ENCODE data around the gene HTRA3. TPM values are rescaled to one million over a fixed set of nuclear protein-coding genes. Genes with fewer than 3 reads are reported as not detected.

Gene HTRA3
- total RNA-seq, 4 donors from 2014 or later = 22.8 to 65.3 (median 29.5) TPM

DNA sequence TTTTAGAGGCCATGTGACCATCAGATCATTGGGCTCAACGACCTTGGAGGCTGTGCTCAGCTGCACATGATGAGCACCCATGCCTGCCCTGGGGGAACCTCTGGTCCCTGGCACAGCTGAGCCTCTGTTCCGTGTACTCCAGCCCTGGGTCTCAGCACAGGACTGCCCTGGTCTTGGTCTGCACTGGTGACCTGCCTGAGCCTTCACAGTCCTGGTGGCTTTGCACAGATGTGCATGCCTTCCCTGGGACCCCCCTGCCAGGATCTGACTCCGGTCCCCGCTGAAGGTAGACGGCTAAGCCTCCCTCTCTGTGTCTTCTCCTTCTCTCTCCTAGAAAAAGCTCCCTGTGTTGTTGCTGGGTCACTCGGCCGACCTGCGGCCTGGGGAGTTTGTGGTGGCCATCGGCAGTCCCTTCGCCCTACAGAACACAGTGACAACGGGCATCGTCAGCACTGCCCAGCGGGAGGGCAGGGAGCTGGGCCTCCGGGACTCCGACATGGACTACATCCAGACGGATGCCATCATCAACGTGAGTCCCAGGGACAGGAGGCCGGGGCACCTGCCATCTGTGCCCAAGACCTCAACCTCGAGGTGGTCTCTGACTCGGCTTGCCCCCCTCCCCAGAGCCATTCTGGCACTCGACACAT, 21.6 kb downstream of the HTRA3 start:
- H3K27me3 ChIP-seq = no peaks in the 10 kb centered on the region
- H3K36me3 ChIP-seq = no peaks in the 10 kb centered on the region
- H3K4me1 ChIP-seq = no peaks in the 10 kb centered on the region
- no peaks in the 10 kb centered on the region for H3K9me3 ChIP-seq
- no peak overlapping the region for H3K4me3 ChIP-seq
- TF ChIP-seq CTCF (IDR thresholded peaks at IDR 0.05) = no peak
- no peak for TF ChIP-seq POLR2A (IDR thresholded peaks at IDR 0.05)
- H3K27ac ChIP-seq = no peak overlapping the region
- peak in 1 of 2 donors; percentile 10 for DNase-seq
- intact Hi-C loops (cut with DNase I; ENCODE audit: low total_unique reads) = no loop called here

DNA sequence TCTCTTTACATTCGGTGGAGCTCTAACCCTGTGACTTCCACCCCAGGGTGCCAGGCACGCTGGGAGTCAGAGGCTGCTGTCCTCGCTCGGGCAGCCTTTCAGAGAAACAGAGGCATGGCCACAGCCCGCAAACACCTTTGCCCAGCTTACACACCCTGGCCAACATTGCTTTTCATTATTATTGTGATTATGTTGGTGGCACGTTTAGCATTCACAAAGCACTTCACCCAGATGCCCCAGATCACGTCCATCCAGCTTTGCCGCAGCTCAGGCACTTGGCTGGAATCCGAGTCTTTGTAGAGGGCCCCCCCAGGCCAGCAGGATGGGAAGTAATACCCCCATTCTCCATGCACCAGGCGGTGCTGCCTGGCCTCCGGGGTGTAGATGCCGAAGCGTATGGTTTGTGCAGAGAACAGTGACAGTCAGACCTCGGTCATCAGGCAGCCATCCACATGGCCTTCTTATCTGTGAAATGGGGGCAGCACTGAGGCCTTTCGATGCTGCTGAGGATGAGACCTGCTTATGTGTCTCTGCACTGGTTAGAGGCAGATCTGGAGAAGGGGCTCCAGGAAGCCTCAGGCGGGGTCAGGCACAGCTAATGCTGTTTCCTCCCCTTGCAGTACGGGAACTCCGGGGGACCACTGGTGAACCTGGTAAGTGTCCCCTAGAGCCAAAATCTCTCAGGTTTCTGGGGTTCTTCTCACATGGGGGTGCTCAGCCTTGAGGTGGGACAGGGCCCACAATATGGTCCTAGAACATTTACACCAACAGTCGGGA, 22.3 kb downstream of the HTRA3 start:
- peak in 1 of 2 donors; percentile 3 for DNase-seq
- no peaks in the 10 kb centered on the region for H3K36me3 ChIP-seq
- no peak for TF ChIP-seq POLR2A (IDR thresholded peaks at IDR 0.05)
- TF ChIP-seq CTCF (IDR thresholded peaks at IDR 0.05) = no peak

DNA sequence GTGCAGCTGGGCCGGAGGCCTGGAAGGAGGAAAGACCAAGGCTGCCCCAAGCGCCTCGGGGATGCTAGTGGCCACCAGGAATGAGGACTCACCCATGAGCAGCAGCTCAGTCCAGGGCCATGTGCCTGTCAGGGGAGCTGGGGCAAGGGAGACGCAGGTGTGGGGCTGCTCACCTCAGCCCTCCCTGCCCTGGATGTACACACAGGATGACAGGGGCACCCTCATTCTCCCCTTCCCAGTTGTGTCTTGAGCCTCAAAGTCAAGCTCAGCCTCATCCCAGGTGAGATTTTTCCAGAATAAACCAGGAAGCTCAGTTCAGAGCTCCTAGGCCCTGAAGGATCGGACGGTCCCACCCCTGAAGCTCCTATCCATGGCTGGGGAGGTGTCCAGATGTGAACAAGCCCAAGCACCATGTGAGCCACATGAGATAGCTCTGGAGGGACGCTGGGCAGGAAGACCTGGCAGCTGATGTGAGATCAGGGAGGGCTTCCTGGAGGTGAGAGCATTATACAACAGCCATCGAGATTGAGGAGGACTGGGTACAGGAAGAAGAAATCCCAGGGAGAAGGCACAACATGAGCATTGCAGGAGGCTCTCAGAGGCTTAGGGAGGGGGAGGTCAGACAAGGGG, 23.0 kb downstream of the HTRA3 start:
- intact Hi-C loops (cut with DNase I; ENCODE audit: low total_unique reads) = no loop called here
- Histone ChIP-seq H3K36me3 (no peaks in the 10 kb centered on the region), H3K4me3 (no peak overlapping the region), H3K27me3 (no peaks in the 10 kb centered on the region), H3K9me3 (no peaks in the 10 kb centered on the region), H3K27ac (no peak overlapping the region), H3K4me1 (no peaks in the 10 kb centered on the region)
- TF ChIP-seq CTCF (IDR thresholded peaks at IDR 0.05) = no peak
- TF ChIP-seq POLR2A (IDR thresholded peaks at IDR 0.05) = no peak
- peak in 1 of 2 donors; percentile 5 for DNase-seq

More for the DNA sequence above, 22.3 kb downstream of the HTRA3 start:
- intact Hi-C loops (cut with DNase I; ENCODE audit: low total_unique reads) = no loop called here
- no peaks in the 10 kb centered on the region for H3K9me3 ChIP-seq
- no peaks in the 10 kb centered on the region for H3K4me1 ChIP-seq
- no peak overlapping the region for H3K4me3 ChIP-seq
- no peaks in the 10 kb centered on the region for H3K27me3 ChIP-seq
- no peak overlapping the region for H3K27ac ChIP-seq

DNA sequence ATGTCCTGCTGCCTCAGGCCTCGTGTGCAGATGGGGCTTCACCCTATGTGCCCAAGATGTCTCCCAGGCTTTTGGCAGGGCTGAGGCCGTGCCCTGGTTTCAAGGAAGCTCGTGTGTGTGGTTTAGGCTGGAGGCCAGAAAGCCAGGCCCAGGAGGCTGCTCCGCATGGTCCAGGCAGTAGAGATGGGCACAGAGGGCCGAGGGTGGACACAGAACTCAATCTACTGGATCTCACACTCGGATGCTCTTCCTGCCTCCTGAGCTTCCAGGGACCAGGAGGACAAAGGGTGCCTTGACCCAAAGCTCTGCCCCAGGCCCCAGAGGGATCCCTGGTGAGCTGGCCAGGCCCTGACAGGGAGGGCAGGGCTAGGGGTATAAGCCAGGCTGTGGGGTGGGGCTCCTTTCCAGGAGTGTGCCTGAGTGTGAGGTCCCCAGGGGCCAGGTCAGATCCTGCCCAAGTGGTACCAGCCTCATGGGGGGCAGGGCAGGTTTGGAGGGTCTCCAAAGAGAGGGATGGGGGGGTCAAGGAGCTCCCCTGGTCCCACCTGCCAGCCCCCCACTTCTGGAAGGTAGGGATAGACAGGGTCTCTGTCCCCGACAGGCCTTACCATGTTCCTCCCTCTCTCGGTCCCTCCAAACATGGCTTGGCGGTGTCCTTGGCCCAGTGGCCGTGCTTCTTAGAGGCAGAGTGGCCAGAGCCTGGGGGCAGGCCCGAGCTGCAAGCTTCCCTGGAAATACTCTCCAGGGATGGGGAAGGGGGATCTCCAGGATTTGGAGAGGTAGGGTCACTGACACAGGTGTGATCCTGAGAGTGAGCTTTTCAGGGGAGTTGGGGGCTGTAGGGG, 23.8 kb downstream of the HTRA3 start:
- TF ChIP-seq POLR2A (IDR thresholded peaks at IDR 0.05) (no peak), CTCF (IDR thresholded peaks at IDR 0.05) (no peak)
- Histone ChIP-seq H3K9me3 (no peaks in the 10 kb centered on the region), H3K4me3 (no peak overlapping the region), H3K27me3 (no peaks in the 10 kb centered on the region), H3K36me3 (no peaks in the 10 kb centered on the region), H3K4me1 (no peaks in the 10 kb centered on the region), H3K27ac (no peak overlapping the region)
- intact Hi-C loops (cut with DNase I; ENCODE audit: low total_unique reads) = no loop called here
- peak in 1 of 2 donors; percentile 6 for DNase-seq

Data from uterus (tissue), 4 donors.